ENCODE results near the gene LHCGR. TPM values are rescaled to one million over a fixed set of nuclear protein-coding genes. Genes with fewer than 3 reads are reported as not detected.

LHCGR gene
- total and polyA plus RNA-seq, 2 of the 4 experiments (the other 2 are of a cell fraction): 0.10 to 0.18 TPM

GRCh38 chr2:48727560-48727959 lies 28.0 kb downstream of the LHCGR start:
- Histone ChIP-seq H3K4me3 (ENCODE audit: insufficient read depth, low read depth, low read length) (no peak overlapping the region), H2AK9ac (replicated peaks; ENCODE audit: low read depth, low read length, poor library complexity) (no peak overlapping the region), H3K9me3 (ENCODE audit: control insufficient read depth, insufficient read depth, low read length) (no peaks in the 10 kb centered on the region), H3K14ac (replicated peaks; ENCODE audit: low read depth, low read length) (no peak overlapping the region), H3K9ac (ENCODE audit: low read depth, low read length) (no peak overlapping the region), H4K5ac (ENCODE audit: low read depth, low read length) (no peak overlapping the region), H3K4me2 (ENCODE audit: low read depth, low read length) (no peak overlapping the region), H4K91ac (ENCODE audit: insufficient read depth, low read depth, low read length) (no peak overlapping the region; the same call in 1 of the 2 replicates), H3K18ac (ENCODE audit: low read depth, low read length) (no peak overlapping the region), H2BK15ac (ENCODE audit: low read depth, low read length) (no peak overlapping the region), H3K4me1 (ENCODE audit: control insufficient read depth, insufficient read depth, low read length) (peaks cover 11% of the 10 kb centered on the region), H3K79me1 (ENCODE audit: low read depth in 1 of 2, low read length in 2 of 2) (no peaks in the 10 kb centered on the region), H2AFZ (replicated peaks; ENCODE audit: low read length, poor library complexity) (no peak overlapping the region), H4K20me1 (ENCODE audit: insufficient read depth, low read length) (no peaks in the 10 kb centered on the region), H2BK5ac (ENCODE audit: low read depth, low read length, poor library complexity, severe bottlenecking) (no peak overlapping the region), H2AK5ac (ENCODE audit: low read depth, low read length) (no peak overlapping the region; the same call in 1 of the 2 replicates), H3K9me1 (ENCODE audit: insufficient read depth, low read length) (no peaks in the 10 kb centered on the region), H2BK120ac (ENCODE audit: low read depth, low read length) (no peak overlapping the region), H3K27me3 (ENCODE audit: control insufficient read depth, insufficient read depth, low read length) (no peaks in the 10 kb centered on the region), H4K8ac (ENCODE audit: low read depth in 2 of 2, low read length in 2 of 2) (no peak overlapping the region), H3K56ac (ENCODE audit: extremely low read depth, insufficient read depth, low read length) (no peak overlapping the region), H3K23ac (ENCODE audit: low read depth, low read length) (no peak overlapping the region), H2BK20ac (ENCODE audit: low read depth, low read length) (no peak overlapping the region), H3K27ac (ENCODE audit: insufficient read depth, low read length) (no peak overlapping the region), H3K4ac (ENCODE audit: low read depth, low read length) (no peak overlapping the region), H3K36me3 (ENCODE audit: control insufficient read depth, insufficient read depth, low read length) (no peaks in the 10 kb centered on the region)
- WGBS, 2 experiments (ENCODE audit: extremely low coverage in 2 of 2, insufficient read length in 1 of 2): no CpG with 5 or more reads among the region's 2 CpGs
- in situ Hi-C loops (cut with MboI; ENCODE audit: low sequenced_read_pairs): no loop called here
- CTCF ChIA-PET: interaction anchor here (1.4 to 1.6 kb wide), 2 partner anchors 127 to 137 kb away, joined by 3 to 4 read pairs; no protein-coding TSS in a partner anchor
- ATAC-seq (ENCODE audit: low read depth) (no peak), DNase-seq (no peak)
- dilution Hi-C loops (cut with HindIII; ENCODE audit: low sequenced_read_pairs, unreplicated experiment): no loop called here
- no TSS peak for BruUV-seq (replicated peaks)
- TF ChIP-seq USF2 (IDR thresholded peaks at IDR 0.05; ENCODE audit: low read depth, low read length): no peak
- TF ChIP-seq, protein P1, sequence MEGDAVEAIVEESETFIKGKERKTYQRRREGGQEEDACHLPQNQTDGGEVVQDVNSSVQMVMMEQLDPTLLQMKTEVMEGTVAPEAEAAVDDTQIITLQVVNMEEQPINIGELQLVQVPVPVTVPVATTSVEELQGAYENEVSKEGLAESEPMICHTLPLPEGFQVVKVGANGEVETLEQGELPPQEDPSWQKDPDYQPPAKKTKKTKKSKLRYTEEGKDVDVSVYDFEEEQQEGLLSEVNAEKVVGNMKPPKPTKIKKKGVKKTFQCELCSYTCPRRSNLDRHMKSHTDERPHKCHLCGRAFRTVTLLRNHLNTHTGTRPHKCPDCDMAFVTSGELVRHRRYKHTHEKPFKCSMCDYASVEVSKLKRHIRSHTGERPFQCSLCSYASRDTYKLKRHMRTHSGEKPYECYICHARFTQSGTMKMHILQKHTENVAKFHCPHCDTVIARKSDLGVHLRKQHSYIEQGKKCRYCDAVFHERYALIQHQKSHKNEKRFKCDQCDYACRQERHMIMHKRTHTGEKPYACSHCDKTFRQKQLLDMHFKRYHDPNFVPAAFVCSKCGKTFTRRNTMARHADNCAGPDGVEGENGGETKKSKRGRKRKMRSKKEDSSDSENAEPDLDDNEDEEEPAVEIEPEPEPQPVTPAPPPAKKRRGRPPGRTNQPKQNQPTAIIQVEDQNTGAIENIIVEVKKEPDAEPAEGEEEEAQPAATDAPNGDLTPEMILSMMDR (conservative IDR thresholded peaks at IDR 0.05; ENCODE audit: low read depth, low read length): no peak
- TF ChIP-seq CHD1 (IDR thresholded peaks at IDR 0.05; ENCODE audit: low read depth, low read length): no peak
- TF ChIP-seq MXI1 (IDR thresholded peaks at IDR 0.05; ENCODE audit: borderline replicate concordance, low read depth, low read length): no peak
- TF ChIP-seq RCOR1 (IDR thresholded peaks at IDR 0.05; ENCODE audit: insufficient replicate concordance, low read length): no peak
- TF ChIP-seq BHLHE40 (IDR thresholded peaks at IDR 0.05; ENCODE audit: low read depth, low read length): no peak
- no peak for TF ChIP-seq CEBPB (IDR thresholded peaks at IDR 0.05; ENCODE audit: low read depth, low read length)
- no peak for TF ChIP-seq SMC3 (IDR thresholded peaks at IDR 0.05; ENCODE audit: low read depth, low read length)
- no peak for TF ChIP-seq MAFK (IDR thresholded peaks at IDR 0.05; ENCODE audit: low read depth, low read length)
- no peak for TF ChIP-seq RFX5 (IDR thresholded peaks at IDR 0.05; ENCODE audit: low read depth, low read length)
- TF ChIP-seq NFE2L2 (IDR thresholded peaks at IDR 0.05; ENCODE audit: low read depth, low read length): no peak
- no peak for TF ChIP-seq RAD21 (IDR thresholded peaks at IDR 0.05; ENCODE audit: low read length)
- intact Hi-C loops (cut with micrococcal nuclease): loop anchor here (10.0 kb wide), 1 partner anchor 517 kb away; no protein-coding TSS in a partner anchor
- POLR2A ChIA-PET (ENCODE audit: unreplicated experiment): no interaction called here
